Islet precursor cell (in vitro differentiated cells): ENCODE measurements around the gene UBXN11.
"Not testable (repeated sequence)": the region's sequence is repeated elsewhere in the genome, so short reads cannot be mapped to it uniquely, and the experiment has no call there.

Experiments
- DNase-seq: peaks from one replicate; pipeline ENCODE4 v3.0.0-alpha.2; 2018

UBXN11 gene

DNA sequence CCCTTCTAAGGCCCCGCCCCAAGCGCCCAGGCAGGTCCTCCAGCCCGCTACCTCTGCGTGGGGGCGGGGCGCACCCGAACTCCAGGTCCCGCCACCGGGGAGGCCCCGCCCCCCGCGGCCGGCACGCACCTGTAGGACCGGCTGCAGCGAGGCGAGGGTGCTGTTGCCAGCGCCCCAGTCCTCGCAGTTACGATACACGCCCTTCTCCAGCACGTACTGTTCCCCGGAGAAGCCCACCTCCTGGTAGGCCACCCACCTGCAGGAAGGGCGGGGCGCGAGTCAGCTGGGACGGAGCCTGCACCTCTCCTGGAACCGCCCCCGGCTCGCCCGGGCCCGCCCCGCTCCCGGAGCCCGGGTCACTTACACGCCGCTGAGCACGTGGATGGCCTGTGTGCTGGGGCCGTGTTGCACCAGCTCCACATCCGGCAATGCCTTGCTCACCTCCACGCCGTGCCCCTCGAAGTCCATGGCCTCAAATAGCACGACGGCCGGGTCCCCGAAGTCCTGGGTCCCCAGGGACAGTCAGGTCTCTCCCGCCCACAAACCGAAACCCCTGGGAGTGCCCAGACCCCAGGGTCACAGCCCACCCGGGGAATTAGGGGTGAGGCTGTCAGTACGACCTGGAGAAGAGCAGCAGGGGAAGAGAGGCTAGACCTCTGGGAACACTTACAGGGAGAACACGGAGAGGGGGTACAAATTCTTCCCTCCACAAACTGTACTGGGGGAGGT lies 30.2 kb upstream of the UBXN11 start:
- peak; percentile 91 for DNase-seq

DNA sequence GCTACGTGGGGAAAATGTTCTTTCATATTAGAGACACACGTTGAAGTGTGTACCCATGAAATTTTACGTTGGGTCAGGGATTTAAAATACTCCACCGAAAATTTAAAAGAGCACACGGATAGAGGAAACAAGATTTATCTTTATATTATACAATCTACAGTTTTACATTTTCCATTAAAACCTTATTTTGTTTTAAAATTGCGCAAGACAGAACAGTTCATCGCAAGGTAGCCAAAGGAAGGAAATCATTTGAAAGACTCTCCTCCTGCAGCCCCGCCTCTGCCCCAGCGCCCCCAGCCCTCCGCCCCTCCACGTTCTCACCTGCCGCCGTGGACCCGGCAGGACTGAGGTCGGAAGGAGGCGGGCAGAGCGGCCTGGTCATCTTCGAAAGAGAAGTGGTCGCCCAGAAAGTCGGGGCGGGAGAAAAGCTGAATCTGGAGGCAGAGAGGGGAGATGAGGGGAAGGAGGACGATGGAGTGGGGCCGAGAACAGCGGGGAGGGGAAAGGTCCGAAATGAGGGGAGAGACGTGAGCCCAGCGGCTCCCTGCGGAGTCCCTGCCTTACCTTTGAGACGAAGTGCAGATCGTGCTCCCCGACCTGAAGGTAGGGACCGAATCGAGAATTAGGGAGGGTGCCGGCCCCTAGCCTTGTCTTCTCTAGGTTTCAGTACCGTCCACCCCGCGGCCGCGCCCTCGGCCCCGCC lies 29.5 kb upstream of the UBXN11 start:
- no peak for DNase-seq

DNA sequence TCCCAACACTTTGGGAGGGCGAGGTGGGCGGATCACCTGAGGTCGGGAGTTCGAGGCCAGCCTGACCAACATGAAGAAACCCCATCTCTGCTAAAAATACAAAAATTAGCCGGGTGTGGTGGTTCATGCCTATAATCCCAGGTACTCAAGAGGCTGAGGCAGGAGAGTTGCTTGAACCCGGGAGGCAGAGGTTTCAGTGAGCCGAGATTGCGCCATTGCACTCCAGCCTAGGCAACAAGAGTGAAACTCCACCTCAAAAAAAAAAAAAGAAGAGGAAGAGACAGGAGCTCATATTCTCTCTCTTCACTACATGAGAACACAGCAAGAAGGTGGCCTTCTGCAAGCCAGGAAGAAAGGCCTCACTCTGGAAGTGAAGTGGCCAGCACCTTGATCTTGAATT lies 26.9 kb upstream of the UBXN11 start:
- DNase-seq: not testable (repeated sequence)

DNA sequence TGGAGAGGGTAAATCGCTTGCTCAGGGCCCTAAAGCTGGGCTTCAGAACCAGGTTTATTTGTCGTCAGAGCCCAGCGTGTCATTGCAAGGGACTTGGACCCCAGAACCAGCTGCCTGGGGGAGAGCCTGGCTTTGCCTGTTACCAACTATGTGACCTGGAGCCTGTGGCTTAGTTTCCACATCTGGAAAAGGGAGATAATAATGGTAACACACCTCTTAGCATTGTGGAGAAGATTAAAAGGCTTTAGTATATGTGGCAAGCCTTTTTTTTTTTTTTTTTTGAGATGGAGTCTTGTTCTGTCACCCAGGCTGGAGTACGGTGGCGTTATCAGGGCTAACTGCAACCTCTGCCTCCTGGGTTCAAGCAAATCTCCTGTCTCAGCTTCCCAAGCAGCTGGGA lies 23.8 kb upstream of the UBXN11 start:
- DNase-seq: no peak

DNA sequence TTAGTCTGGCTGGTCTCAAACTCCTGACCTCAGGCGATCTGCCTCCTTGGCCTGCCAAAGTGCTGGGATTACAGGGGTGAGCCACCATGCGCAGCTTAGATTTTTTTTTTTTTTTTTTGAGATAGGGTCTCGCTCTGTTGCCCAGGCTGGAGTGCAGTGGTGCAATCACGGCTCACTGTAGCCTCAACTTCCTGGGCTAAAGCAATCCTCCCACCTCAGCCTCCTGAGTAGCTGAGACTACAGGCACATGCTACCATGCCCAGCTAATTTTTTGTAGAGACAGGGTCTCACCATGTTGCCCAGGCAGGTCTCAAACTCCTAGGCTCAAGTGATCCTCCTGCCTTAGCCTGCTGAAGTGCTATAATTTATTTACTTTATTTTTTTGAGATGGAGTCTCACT lies 22.9 kb upstream of the UBXN11 start:
- not testable (repeated sequence) for DNase-seq

DNA sequence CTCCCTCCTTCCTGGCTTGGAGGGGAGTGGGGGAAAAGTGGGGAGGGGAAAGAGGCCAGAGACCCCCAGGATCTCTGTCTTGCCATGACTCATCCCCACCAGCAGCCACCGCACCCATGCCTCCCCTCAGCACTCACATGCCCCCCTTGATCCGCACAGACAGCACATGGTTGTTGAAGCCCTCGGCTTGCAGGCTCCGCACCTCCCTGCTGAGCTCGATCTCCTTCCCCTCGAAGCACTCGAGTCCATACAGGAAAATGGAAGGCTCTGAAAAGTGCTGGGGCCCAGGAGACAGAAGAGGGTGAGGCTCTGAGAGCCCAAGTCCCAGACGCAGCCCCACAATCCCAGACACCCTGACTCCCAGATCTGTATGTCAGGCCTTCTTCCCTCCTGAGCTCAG lies 22.2 kb upstream of the UBXN11 start:
- DNase-seq: no peak

DNA sequence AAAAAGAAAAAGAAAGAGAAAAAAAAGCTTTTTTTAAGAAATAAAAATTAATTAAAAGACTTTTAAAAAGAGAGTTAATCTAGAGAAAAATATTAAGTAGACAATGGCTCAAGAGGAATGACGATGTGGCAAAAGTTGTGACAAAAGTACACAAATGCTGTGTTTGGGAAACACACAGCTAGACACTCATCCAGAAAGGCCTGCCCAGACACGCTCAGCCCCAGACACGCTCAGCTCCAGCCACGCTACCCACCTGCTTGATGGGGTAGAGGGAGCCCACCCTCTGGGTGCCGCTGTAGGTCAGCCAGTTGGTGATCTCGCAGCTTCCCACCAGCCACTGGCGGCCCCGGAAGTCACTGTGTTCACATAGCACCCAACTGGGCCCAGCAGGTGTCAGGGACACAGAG lies 21.5 kb upstream of the UBXN11 start:
- DNase-seq: no peak

DNA sequence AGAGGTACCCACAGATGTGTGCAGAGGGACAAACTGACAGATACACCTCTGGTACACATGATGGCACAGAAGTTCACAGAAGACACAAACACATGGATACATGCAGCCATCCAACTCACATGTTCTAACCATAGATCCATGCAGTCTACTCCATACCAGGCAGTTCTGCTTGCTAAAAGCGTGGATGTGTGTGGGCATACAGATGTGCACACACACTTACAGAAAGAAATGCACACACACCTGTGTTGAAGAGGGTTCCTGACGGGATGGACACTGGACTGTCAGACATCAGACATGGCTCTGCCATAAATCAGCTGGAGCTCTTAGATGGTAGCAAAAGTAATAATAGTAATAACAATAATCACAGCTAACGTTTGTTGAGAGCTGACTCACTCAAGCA lies 18.1 kb upstream of the UBXN11 start:
- no peak for DNase-seq

DNA sequence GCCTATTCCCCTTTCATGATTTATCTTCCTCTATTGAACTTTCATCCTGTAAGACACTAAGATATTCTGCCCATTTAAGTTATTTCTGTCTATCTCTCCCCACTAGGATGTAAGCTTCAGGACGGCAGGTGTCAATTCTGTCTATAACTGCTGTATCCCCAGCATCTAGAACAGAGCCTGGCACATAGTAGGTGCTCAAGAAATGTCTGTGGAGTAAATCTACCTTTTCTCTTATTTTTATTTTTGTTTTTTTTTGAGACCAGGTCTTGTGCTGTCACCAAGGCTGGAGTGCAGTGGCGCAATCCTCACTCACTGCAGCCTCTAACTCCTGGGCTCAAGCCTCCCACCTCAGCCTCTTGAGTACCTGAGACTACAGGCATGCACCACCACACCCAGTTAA lies 16.9 kb upstream of the UBXN11 start:
- no peak for DNase-seq

DNA sequence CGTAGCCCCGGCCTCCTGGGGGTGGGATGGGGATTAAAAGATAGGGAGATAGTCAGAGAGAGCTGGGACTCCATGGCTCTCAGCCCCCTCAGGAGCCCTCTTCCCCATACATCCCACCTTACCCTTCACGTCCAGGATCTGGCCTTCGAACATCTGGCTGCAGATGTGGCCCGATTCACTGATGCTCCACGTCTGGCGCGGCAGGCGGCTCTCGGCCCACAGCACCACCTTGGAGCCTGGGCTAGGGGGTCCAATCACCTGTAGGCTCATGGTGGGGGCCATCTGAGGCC lies 15.6 kb upstream of the UBXN11 start:
- no peak for DNase-seq

DNA sequence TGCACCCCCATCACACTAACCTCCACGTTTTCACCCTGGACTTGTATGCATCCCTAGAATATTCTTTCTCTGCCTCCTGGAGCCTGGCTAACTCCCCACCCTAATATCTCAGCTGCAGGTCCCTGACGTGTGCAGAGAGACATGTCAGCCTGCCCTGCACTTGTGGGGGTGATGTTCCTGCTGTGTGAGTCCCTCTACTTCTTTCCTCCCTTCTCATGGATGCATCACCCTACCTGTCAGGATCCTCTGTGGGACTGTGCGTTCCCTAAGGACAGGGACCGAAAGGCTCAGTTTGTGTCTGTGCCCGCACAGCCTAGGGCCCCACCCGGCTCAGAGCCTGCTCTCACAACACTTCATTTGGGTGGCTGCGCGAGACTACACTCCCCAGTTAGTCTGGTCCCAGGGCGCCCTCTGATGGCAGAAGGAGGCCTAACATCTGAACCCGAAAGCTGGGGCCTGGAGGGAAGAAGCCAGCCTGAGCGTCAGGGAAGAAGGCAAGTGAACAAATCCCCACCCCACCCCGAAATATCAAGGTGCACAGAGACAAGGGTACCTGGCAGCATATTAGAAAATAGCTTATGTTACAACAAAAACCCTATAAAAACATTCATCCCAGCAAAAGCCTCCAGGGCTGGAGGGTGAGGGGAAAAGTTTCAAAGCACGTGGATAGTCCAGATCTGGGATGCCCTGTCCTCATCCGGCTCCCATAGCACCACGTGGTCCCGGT lies 15.0 kb upstream of the UBXN11 start:
- peak; percentile 94 for DNase-seq

DNA sequence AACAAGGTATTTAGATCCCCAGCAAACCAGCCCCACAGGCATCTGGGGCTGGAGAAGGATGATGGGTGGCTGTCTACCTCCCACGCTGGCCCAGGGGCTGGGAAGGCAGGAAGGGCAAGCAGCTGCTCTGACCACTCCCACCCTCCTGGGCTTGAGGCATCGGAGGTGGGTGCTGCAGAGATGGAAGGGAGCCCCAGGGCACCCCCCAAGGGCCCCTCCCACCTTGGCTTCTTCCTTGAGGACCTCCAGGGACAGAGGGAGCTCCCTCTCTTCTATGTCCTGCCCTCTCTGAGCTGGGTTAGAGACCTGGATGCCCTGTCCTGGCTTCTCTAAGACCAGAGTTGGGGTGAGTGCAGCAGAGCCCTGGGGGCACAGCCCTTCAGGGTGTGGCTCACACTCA lies 14.5 kb upstream of the UBXN11 start:
- DNase-seq: no peak

DNA sequence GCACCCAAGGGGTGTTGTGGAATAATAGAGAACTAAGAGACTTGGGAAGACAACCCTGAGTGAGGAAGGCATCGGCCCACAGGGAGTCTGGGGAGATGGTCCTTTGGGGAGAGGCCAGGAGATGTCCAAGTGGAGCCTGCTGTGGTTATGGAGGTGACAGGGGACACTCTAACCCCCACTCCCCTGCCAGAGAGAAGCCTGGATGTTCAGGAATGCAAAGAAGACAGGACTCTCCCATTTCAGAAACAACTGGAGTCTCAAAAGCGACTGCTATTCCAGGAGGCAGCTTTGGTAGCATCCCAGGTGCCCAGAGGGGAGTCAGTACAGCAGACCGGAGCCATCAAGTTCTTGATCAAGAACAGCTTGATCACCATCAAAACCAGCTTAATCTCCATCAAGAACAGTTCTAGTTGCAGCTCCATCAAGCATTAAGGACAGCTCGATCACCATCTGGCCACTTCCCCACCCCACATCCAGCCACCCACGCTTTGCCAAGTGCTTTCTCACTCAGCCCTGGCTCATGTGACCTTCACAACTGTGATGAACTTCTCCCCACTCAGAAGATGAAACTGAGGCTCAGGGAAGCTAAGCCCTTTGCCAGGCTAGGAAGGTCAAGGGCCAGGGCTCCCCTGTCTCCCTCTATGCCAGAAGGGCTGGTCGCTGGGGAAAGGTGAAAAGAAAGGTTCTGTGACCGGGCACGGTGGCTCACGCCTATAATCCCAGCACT lies 12.1 kb upstream of the UBXN11 start:
- no peak for DNase-seq

DNA sequence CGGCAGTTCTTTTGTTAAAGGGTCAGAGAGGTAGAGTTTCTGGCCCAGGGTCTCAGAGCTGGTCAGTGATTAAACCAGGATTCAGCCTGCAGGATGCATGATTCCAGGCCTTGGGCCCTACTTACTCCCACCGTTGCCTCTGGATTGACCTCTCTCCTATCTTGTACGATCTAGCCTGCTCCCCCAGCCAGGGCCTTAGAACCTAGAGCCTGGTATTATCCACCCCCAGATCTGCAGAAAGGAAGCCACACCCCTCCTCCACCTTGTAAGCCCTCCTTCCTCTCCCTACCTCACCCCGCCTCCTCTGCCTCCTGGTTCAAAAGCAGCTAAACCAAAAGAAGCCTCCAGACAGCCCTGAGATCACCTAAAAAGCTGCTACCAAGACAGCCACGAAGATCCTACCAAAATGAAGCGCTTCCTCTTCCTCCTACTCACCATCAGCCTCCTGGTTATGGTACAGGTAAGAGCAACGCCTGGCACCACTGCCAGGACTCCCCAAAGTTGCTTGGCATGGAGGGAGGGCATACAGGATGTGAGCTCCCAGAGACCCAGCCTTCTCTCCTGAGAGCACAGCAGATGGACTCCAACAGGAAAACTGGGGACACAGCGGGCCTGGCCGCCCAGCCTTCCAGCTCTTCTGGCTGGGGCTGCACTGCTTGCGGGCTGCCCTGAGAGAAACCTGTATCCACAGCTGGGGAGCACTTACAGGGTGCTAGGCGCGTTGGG lies 11.3 kb upstream of the UBXN11 start, which contains the start of gene CD52:
Gene CD52 (plus strand): TSS at position 347 of the 726 bp plus-strand sequence. CDS start 60 bp downstream, at position 407.
- DNase-seq: peak; percentile 75

DNA sequence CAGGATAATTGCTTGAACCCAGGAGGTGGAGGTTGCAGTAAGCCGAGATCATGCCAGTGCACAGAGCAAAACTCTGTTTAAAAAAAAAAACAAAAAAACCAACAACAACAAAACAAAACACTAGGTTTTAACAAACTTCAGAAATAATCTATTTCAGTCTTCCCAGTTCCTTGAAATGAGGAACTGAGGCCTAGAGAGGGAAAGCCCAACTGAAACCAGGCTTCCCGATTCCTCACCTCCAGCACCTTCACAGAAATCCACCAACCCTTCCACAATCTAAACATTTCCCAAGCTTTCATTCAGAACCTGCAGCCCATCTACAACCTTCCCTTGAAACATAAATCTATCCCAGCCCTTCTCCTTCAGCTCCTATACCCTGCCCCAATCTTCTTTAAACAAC lies 10.7 kb upstream of the UBXN11 start:
- no peak for DNase-seq

DNA sequence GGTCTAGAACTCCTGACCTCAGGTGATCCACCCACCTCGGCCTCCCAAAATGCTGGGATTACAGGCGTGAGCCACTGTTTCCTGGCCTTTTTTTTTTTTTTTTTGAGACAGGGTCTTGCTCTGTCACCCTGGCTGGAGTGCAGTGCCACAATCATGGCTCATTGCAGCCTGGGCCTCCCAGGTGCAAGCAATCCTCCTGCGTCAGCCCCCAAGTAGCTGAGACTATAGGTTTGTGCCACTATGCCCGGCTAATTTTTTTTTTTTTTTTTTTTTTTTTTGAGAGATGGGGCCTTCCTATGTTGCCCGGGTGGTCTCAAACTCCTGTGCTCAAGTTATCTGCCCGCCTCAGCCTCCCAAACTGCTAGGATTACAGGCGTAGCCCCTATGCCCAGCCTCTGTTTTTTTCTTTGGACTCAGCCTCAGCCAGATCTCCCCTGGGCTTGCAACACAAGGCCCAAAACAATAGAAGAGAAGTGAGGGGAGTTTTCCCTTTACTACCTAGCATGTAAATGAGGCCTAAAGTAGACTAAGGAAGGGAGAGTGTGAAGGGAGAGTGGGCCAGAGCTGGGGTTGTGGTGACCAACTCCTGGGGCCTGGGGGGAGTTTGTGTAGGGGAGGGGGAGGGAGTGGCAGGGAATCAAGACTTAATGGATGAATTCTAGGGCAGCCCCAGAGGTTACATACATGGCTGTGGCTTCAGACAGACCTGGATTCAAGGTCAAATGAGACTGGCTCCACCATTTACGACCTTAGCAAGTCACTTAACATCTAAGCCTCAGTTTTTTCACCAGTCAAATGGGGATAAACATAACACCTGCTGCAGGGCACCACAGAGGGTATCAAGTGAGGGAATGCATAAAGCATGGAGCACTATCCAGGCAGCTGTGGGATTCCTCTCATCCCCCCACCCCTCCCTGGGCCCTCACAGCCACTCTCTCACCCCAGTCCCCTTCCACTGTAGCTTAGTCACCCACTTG lies 9.7 kb upstream of the UBXN11 start:
- DNase-seq: no peak

DNA sequence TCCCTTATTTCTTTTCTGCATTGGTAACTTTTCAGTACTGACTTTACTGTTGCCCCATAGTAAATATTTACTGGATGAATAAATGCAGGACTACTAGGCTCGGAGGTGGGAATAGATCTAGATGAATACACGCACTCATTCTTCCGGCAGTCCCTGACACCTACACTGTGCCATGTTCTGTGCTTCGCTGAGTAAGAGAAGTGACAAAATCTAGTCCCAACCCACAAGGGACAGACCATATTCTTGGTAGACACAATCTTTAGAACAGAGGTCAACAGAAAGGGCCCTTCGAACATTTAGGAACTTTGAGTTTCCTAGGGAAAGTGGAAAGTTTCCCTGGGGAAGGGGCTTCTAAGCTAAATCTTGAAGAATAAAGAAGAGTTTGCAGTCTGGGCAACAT lies 8.1 kb upstream of the UBXN11 start:
- no peak for DNase-seq

DNA sequence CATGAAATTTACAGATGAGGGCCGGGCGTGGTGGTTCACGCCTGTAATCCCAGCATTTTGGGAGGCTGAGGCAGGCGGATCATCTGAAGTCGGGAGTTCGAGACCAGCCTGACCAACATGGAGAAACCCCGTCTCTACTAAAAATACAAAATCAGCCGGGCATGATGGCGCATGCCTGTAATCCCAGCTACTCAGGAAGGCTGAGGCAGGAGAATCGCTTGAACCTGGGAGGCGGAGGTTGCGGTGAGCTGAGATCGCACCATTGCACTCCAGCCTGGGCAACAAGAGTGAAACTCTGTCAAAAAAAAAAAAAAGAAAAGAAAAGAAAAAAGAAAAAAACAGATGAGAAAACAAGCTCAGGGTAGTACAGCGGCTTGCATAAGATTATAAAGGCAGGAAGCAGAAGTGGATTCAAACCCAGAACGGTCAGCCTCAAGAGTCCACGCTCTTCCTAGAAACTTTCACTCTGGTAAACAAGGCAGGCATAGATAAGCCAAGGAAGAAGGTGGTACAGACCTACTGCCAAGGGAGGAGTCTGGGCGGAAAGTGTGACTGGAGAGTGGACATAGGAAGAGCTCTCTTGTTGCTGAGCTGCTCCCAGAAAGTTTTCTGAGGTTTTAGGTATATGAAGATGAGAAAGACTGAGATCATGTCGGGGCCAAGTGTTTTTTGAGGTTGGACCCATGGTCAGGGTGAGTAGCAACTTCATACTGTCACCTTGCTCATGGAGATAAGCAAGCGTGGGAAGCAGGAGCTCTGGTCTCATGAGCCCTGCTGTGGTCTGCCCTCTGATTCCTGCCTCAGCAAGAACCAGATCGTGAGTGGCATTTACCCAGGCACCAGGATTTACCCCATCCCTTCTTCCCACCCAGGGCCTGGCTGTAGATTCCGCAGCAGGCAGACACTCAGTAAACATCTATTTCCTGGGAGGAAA lies 1.8 kb upstream of the UBXN11 start:
- DNase-seq: not testable (repeated sequence)

DNA sequence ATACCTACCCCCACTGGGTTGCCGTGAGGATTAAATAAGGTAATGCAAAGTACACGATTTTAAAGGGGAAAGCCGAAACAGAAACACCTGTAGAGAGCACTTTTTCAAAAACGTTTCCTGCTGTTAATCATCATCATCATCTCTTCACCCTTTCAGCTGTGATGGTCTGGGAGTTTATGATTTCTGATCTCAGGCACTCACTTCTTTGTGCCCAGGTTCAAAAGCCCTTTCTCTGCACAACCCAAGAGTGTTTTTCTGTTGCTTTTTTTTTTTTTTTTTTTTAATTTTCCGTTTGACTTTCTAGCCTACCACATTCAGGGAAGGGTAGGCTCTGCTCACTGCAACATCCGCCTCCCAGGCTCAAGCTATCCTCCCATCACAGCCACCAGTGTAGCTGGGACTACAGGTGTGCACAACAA lies 936 bp upstream of the UBXN11 start:
- DNase-seq: no peak

DNA sequence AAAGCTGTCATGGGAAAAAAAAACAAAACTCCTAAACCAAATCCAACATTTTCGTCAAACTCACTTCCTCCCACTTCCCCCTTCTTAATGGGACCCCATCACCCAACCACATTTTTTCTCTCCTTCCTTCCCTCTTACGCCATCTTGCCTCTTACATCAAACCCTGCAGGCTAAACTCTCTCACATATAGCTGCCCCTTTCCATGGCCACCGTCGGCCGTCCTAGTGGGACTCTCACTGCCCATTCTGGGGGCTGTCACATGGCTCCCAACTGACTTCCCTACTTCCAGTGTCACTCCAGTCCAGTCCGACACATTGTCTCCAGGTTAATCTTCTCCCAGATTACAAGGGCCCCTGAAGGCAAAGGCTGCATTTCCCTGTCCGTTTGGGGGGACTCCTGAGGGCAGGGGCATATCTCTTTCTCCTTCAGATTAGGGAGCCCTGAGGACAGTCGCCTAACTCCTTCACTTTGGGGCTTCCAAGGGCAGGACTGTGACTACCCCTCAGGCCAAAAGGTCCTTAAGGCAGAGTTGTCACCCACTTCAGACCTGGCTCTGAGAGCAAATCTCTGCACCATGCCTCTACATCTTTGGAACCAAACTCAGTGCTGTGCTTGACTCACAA lies 658 bp downstream of the UBXN11 start:
- no peak for DNase-seq
